GM21381 (cell line): ENCODE results near the gene CGB2.
"Not testable (repeated sequence)": the region's sequence is repeated elsewhere in the genome, so short reads cannot be mapped to it uniquely, and the experiment has no call there.

Experiments
- ATAC-seq: cut with Tn5 transposase; IDR thresholded peaks from one replicate; pipeline ENCODE4 v1.9.1; 2021; ENCODE audit warnings: mild to moderate bottlenecking, moderate library complexity; ENCODE audit not compliant: unreplicated experiment

CGB2 gene

DNA sequence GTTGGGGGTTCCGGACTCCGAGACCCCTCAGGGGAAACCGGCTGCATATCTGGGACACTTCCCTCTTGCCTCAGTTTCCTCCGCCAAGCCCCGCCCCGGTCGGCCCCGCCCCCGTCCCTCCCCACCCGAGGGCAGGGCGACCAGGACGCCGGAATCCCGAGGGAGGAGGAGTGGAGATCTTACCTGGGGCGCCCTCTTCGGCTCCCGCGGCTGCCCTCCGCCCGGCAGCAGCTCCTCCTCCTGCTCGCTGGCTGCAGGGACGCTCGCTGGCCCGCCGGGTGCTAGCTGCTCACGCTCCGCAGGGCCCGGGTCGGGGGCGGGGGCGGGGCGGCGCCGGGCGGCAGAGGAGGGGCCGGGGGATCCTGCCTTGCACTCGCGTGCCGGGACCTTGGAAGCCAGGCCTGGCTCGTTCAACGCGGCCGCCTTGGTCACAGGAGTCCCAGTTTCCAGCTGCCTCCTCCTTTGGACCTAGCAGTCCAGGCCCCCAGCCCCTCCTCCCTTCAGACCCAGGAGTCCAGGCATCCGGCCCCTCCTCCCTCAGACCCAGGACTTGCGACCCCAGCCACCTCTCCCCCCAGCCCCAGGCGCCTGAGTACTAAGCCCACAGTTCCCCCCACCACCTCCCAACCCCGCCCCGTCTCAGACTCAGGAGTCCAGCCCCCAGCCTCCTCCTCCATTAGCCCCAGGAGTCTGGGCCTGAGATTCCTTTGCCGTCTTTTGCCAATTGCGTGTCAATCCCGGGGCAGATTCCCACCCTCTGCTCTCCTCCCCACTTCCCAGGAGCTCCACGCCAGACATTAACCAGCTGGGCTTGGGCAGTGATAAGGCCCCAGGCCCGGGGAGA lies 33.3 kb downstream of the CGB2 start, which contains the start of gene NTF4:
NTF4 (minus strand) TSS at position 51 of the 844 bp plus-strand sequence. CDS start 2,821 bp downstream, outside the sequence.
- ATAC-seq: no peak

DNA sequence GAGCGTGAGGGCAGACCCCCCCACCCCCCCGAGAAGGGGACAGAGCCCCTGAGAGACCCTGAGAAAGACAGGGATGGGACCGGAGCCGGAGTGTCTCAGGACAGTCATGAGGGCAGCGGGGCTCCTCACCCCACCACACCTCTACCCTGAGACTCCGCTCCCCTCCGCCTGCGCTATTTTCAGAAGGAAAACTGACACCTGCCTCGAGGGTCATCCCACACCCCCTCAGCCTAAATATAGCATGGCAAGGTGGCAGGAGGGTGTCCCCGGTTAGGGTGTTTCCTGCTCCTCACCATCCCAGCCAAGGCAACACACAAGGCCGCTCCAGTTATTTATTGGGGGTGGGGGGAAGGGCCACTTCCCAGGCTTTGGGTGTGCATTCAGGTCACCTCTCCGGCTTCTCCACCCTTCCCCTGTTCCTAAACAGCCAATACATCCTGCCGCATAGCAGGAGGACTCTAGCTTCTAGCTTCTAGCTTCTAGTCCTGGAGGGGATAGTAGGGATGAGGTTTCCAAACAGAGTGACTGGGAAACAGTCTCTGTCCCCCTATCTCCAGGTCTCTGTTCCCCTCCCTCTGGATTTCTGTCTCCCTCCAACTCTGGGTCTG lies 34.3 kb downstream of the CGB2 start:
- no peak for ATAC-seq

GRCh38 chr19:49067554-49067953 lies 35.9 kb downstream of the CGB2 start:
- ATAC-seq: no peak

GRCh38 chr19:49069026-49069425 lies 37.3 kb downstream of the CGB2 start:
- ATAC-seq: no peak

- no peak for ATAC-seq
Measured at GRCh38 chr19:49070416-49070815, 38.7 kb downstream of the CGB2 start.

GRCh38 chr19:49071860-49072547 lies 40.3 kb downstream of the CGB2 start:
- ATAC-seq: no peak

DNA sequence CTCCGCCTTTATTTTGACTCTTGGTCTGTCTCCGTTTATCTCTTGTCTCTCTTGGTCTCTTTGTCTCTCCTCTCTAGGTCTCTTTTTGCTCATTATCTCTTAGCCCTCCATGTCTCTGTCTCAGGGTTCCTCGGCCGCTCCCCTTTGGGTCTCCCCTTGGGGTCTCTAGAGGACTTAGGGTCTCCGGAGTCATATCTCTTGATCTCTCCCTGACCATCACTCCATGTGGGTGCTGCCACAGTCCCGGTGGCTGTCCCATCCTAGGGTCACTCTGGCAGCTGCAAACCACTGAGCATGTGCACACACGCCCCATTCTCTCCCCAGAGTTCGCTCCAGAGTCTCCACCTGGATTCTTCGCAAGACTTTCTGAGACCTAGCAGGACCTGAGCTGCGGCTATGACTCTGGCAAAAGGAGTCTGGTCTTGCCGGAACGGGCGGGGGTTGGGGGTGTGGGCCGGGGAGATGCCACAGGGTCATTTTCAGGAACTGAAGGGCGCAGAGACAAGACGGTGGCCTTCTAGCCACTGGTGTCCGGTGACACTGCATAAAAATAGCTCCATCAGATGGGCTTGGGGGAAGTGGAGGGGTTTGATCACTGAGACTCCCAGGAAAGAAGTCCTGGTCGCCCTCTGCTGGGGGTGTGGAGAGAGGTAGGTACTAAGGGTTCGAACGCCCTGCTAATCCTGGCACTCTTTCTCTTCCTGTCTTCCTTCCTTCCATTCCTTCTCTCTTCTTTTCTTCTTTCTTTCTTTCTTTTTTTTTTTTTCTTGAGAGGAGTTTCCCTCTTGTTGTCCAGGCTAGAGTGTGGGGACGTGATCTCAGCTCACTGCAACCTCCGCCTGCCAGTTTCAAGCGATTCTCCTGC lies 42.1 kb downstream of the CGB2 start:
- no peak for ATAC-seq

DNA sequence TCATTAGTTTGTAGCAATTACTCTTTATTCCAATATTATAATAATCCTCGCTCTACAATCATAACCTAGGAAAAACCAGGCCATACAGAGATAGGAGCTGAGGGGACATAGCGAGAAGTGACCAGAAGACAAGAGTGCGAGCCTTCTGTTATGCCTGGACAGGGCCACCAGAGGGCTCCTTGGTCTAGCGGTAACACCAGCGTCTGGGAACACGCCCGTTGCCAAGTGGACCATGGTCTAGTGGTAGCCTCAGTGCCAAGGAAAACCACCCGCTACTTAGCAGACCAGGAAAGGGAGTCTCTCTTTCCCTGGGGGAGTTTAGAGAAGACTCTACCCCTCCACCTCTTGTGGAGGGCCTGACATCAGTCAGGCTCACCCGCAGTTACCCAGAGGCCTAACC lies 43.2 kb downstream of the CGB2 start:
- not testable (repeated sequence) for ATAC-seq

GRCh38 chr19:49080392-49080791 lies 48.7 kb downstream of the CGB2 start:
- no peak for ATAC-seq

DNA sequence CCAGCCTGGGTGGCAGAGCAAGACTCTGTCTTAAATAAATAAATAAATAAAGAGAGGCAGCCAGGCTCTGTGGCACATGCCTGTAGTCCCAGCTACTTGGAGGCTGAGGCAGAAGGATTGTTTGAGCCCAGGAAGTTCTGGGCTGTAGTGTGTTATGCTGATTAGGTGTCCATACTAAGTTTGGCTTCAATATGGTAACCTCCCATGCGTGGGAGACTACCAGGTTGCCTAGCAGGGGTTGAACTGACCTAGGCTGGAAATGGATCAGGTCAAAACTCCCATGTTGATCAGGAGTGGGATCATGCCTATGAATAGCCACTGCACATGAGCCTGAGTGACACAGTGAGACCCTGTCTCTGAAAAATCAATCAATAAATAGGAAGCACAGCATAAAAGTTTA lies 49.6 kb downstream of the CGB2 start:
- no peak for ATAC-seq
